Prostate gland (tissue), 2 donors: ENCODE results near the gene NAA38.

Source experiments
- POLR2A ChIP-seq: fragments of 450-650 bp; IDR thresholded peaks from one replicate; pipeline ENCODE4 v1.6.1; 2016; ENCODE audit warnings: antibody characterized with exemption, mild to moderate bottlenecking
- POLR2AphosphoS5 ChIP-seq: sonication (generic); formaldehyde crosslinking; IDR thresholded peaks from one replicate; pipeline ENCODE4 v1.6.1; 2017; ENCODE audit warnings: antibody characterized with exemption
- TF ChIP-seq, protein P1 (sequence below), 4 experiments: fragments of 200-600 bp in 2 of 4; fragments of 450-650 bp in 2 of 4; sonication (generic) in 2 of 4; IDR thresholded peaks; 1 replicate in 3 of 4; 2 replicates in 1 of 4; pipeline ENCODE4 v1.5.1; 2016 to 2019; ENCODE audit warnings: antibody characterized with exemption in 4 of 4, mild to moderate bottlenecking in 2 of 4, moderate library complexity in 2 of 4

DNA sequence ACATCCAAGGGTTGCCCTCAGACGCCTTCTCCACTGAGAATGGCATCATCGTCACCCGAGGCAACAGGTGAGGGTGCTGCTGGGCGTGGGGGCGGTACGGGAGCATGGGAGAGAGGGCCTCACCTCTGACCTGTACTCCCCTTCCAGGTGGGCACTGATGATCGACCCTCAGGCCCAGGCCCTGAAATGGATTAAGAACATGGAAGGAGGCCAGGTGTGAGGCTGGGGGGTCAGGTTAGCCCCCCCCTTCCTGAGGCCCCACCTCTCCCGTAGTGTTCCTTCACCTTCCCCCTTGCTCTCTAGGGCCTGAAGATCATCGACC is 39.8 kb downstream of the NAA38 start:
- TF ChIP-seq POLR2A (no peak), POLR2AphosphoS5 (no peak)
- TF ChIP-seq, protein P1, sequence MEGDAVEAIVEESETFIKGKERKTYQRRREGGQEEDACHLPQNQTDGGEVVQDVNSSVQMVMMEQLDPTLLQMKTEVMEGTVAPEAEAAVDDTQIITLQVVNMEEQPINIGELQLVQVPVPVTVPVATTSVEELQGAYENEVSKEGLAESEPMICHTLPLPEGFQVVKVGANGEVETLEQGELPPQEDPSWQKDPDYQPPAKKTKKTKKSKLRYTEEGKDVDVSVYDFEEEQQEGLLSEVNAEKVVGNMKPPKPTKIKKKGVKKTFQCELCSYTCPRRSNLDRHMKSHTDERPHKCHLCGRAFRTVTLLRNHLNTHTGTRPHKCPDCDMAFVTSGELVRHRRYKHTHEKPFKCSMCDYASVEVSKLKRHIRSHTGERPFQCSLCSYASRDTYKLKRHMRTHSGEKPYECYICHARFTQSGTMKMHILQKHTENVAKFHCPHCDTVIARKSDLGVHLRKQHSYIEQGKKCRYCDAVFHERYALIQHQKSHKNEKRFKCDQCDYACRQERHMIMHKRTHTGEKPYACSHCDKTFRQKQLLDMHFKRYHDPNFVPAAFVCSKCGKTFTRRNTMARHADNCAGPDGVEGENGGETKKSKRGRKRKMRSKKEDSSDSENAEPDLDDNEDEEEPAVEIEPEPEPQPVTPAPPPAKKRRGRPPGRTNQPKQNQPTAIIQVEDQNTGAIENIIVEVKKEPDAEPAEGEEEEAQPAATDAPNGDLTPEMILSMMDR (IDR thresholded peaks at IDR 0.05), result no peak
